Measurements from ENCODE around the gene TCHP. TPM values are rescaled to one million over a fixed set of nuclear protein-coding genes. Genes with fewer than 3 reads are reported as not detected.
A peak's percentile ranks its signal among the peaks of the same experiment; 100 is the strongest.

Gene TCHP
- total RNA-seq, 1 donor from 2014 or later, result 10.4 TPM

DNA sequence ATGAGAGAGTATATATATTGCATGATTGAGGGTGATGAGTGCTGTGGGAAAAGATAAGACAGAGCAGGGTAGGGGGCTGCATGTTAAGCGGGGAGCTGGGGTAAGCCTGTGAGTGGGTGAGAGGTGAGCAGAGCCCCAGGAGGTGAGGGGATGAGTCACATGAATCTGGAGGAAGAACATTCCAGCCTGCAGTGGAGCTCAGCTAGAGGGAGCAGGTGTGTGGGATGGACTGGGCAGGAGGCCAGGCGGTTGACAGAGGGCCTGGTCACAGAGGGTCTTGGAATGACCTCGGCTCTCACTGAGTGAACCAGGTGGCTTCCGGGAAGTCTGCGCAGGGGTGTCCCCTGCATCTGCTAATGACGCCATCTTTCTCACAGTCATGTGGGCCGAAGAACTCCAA lies 51.7 kb downstream of the TCHP start:
- H3K9me3 ChIP-seq (replicated peaks), result no peaks in the 10 kb centered on the region
- H3K27me3 ChIP-seq (ENCODE audit: low read depth), result no peaks in the 10 kb centered on the region
- peak overlapping the region; percentile 86 for H3K27ac ChIP-seq (replicated peaks)
- peaks cover 73% of the 10 kb centered on the region for H3K4me1 ChIP-seq
- H3K36me3 ChIP-seq, result peaks cover 75% of the 10 kb centered on the region
- H3K4me3 ChIP-seq, result no peak overlapping the region
- no peak for TF ChIP-seq CTCF (IDR thresholded peaks at IDR 0.05; ENCODE audit: borderline replicate concordance)
- intact Hi-C loops (cut with micrococcal nuclease), result no loop called here
- peak; percentile 60 for DNase-seq

DNA sequence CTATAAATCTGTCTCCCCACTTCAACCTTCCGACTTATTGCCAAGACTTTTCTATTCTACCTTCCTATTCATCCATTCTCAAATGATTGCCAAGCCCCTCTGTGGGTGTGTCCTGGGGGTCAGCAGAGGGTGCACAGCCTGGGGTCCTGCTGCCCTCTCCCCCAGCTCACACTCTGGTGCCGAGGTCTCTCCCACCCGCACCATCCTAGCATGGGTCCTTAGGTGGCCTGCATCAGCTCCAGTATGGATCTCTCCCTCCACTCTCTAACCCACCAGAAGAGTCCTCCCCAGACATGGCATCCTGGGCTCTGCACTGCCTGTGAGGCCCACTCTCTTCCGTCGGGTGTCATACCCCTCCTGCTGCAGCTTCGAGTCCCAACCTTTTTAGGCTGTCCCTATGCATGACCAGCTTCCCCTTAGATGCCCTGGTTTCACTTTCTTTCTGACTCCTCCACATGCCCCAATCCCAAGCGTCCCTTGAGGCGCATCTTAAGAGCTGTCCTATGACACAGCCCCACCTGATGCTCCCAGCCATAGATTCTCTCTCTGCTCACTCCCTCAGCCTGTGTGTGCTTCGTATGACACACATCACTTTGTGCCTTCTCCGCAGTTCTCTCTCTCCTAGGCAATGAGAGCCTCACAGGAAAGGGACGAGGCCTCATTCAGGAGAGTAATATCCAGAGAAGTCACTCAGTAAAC lies 52.2 kb downstream of the TCHP start:
- Histone ChIP-seq H3K27ac (replicated peaks) (peak overlapping the region; percentile 86), H3K4me1 (peaks cover 68% of the 10 kb centered on the region), H3K27me3 (ENCODE audit: low read depth) (no peaks in the 10 kb centered on the region), H3K9me3 (replicated peaks) (no peaks in the 10 kb centered on the region), H3K36me3 (peaks cover 78% of the 10 kb centered on the region), H3K4me3 (no peak overlapping the region)
- TF ChIP-seq CTCF (IDR thresholded peaks at IDR 0.05; ENCODE audit: borderline replicate concordance), result no peak
- no peak for DNase-seq
- intact Hi-C loops (cut with micrococcal nuclease), result no loop called here

DNA sequence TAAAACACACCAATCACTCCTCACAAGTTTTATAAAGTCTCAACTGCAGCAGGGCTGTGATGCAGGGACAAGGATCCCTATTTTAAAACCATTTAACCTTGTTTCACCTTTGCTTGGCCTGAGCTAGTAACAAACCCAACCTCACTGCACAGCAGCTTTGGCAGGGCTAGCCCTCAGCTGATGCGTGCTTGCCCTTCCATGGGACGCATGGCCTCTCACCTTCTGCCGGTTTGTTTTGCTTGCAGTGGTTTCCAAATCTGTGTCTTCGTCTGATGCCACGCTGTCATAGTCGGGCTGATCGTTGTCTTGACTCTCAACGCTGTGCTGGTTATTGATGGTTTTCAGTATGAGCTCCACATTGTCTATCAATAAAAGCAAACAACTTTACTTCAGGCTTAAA lies 52.8 kb downstream of the TCHP start:
- no peak overlapping the region for H3K4me3 ChIP-seq
- H3K4me1 ChIP-seq, result peaks cover 62% of the 10 kb centered on the region
- H3K9me3 ChIP-seq (replicated peaks), result no peaks in the 10 kb centered on the region
- peak overlapping the region; percentile 86 for H3K27ac ChIP-seq (replicated peaks)
- peak; percentile 58 for DNase-seq
- peaks cover 83% of the 10 kb centered on the region for H3K36me3 ChIP-seq
- TF ChIP-seq CTCF (IDR thresholded peaks at IDR 0.05; ENCODE audit: borderline replicate concordance), result no peak
- intact Hi-C loops (cut with micrococcal nuclease), result no loop called here
- H3K27me3 ChIP-seq (ENCODE audit: low read depth), result no peaks in the 10 kb centered on the region

DNA sequence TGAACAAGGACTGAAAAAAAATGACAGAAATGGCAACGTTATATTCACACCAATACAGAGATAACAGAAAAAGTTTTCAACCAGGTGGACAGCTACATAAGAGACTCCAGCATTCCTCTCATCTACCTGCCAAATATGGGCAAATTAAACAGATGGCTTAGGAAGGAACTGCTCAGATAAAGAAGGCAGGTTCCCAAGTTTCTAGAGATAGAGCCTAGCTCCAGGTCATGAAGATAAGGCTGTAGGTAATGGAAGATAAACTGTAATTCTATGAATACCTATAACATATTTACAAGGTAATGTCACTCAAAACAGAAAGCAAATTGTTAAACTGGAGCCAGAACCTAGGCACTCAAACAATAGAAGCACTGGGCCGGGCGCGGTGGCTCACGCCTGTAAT lies 53.6 kb downstream of the TCHP start:
- Histone ChIP-seq H3K36me3 (peaks cover 91% of the 10 kb centered on the region), H3K9me3 (replicated peaks) (no peaks in the 10 kb centered on the region), H3K27me3 (ENCODE audit: low read depth) (no peaks in the 10 kb centered on the region), H3K4me3 (no peak overlapping the region), H3K27ac (replicated peaks) (peak overlapping the region; percentile 86), H3K4me1 (peaks cover 54% of the 10 kb centered on the region)
- no peak for DNase-seq
- TF ChIP-seq CTCF (IDR thresholded peaks at IDR 0.05; ENCODE audit: borderline replicate concordance), result no peak
- intact Hi-C loops (cut with micrococcal nuclease), result no loop called here

- intact Hi-C loops (cut with micrococcal nuclease), result no loop called here
- no peak for DNase-seq
- H3K27ac ChIP-seq (replicated peaks), result no peak overlapping the region
- H3K27me3 ChIP-seq (ENCODE audit: low read depth), result no peaks in the 10 kb centered on the region
- no peak for TF ChIP-seq CTCF (IDR thresholded peaks at IDR 0.05; ENCODE audit: borderline replicate concordance)
- peaks cover 97% of the 10 kb centered on the region for H3K36me3 ChIP-seq
- H3K9me3 ChIP-seq (replicated peaks), result no peaks in the 10 kb centered on the region
- H3K4me1 ChIP-seq, result peaks cover 37% of the 10 kb centered on the region
- no peak overlapping the region for H3K4me3 ChIP-seq
These were observed 58.3 kb downstream of the TCHP start for GRCh38 chr12:109958374-109958773.

Data from left ventricle myocardium inferior (tissue), 1 donor.